GM18951 (cell line): ENCODE results near the gene MUC21.

Source experiments
- POLR2A ChIP-seq: IDR thresholded peaks from 4 replicates; pipeline ENCODE4 v1.6.1; 2011; ENCODE audit warnings: mild to moderate bottlenecking; ENCODE audit not compliant: insufficient read length, insufficient read depth; ENCODE audit errors: extremely low read depth
- in situ Hi-C: fragments of 300-500 bp; cut with MboI; formaldehyde crosslinking; loops from one replicate; pipeline ENCODE4 v1.12.0; 2022; ENCODE audit warnings: low sequenced_read_pairs, mixed read lengths, inconsistent platforms; ENCODE audit not compliant: unreplicated experiment

Gene MUC21

DNA sequence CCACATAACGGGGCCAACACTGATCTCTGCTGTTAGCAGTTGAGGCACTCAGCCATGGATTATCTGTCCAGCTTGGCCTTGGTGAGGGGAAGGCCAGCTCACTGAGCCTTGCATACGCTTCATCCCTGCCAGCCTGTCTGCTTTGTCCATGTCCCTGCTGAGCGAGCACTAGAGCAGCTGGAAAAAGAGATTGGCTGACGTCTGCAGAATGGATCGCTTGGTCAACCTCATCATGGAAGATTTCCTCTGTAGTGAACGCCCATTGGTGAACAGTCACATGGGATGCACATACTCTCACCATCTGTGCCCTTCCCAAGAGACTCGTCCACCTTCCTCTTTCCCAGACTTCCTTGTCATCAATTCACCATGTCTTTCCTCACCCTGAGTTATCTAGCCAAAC, 53.7 kb downstream of the MUC21 start:
- no peak for TF ChIP-seq POLR2A
- in situ Hi-C loops: no loop called here

DNA sequence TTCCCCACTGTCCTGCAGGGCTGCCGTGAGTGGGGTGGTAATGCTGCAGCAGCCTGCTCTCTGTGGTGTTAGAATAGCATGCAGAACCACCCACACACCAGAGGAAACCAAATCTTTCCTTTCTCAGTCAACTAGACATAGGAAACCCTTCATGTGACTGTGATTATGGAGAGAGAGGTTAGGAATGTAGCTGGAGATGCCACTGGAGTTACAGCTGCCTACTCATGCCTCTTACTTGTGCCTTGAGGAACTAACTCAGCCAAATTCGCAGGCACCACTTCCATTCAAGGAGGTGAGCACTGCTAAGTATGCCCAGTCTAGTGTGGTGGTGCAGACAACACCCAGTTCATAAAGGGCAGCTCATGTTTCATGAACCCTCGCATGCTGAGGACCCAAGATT, 54.2 kb downstream of the MUC21 start:
- no peak for TF ChIP-seq POLR2A
- in situ Hi-C loops: no loop called here

DNA sequence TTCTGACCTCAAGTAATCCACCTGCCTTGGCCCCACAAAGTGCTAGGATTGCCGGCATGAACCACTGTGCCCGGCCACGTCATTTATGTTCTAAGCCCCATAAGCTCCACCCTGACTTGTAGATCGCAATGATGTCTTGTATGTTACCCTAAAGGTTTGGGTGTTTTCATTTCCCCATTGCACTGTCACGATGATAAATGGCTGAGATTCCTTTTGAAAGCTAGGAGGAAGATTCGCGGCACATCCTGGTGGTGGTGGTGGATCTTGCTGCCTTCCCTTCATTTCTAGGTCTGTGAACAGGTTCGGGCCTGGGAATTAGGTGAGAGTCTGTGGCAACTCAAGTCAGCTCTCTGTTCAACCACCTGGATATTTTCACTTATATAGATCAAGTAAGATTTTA, 55.0 kb downstream of the MUC21 start:
- in situ Hi-C loops: no loop called here
- no peak for TF ChIP-seq POLR2A
